ENCODE data around the gene FAM234B. TPM values are rescaled to one million over a fixed set of nuclear protein-coding genes. Genes with fewer than 3 reads are reported as not detected.
"Not testable (repeated sequence)": the region's sequence is repeated elsewhere in the genome, so short reads cannot be mapped to it uniquely, and the experiment has no call there.

Gene FAM234B
- polyA plus RNA-seq, 1 donor from 2014 or later, result 20.5 TPM

DNA sequence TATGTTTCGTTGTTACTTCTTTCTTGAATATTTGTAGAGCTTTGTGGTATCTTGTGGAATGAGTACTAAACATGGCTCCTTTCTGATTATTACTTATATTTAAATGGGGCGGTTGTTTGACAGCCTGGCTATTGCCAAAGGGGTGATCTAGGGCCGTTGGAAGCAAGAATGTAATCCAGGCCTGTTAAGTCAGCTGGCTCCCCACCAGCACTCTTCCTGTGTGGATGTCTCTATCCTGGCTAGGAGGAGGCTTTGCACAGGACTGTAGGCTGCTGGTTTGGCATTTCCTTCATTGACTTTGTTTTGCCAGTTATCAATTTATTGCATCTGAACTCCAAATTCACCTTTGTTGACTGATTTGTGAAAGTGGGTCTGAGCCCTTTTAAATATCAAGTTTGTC lies 5.6 kb downstream of the FAM234B start:
- no peak overlapping the region for H2AFZ ChIP-seq (ENCODE audit: low read depth, low read length)
- no peaks in the 10 kb centered on the region for H3K27me3 ChIP-seq (ENCODE audit: insufficient read depth, low read depth, low read length)
- H3K9me3 ChIP-seq (ENCODE audit: low read length), result no peaks in the 10 kb centered on the region
- H3K4me2 ChIP-seq (ENCODE audit: low read length), result no peak overlapping the region
- TF ChIP-seq EP300 (conservative IDR thresholded peaks at IDR 0.05; ENCODE audit: poor library complexity, severe bottlenecking) (no peak), SMC3 (conservative IDR thresholded peaks at IDR 0.05; ENCODE audit: poor library complexity) (no peak), RAD21 (conservative IDR thresholded peaks at IDR 0.05) (no peak), POLR2AphosphoS5 (IDR thresholded peaks at IDR 0.05) (no peak), MXI1 (conservative IDR thresholded peaks at IDR 0.05; ENCODE audit: poor library complexity, severe bottlenecking) (no peak), EZH2 (IDR thresholded peaks at IDR 0.05; ENCODE audit: borderline replicate concordance, insufficient read depth, low read length, poor library complexity, severe bottlenecking) (no peak), TAF1 (IDR thresholded peaks at IDR 0.05; ENCODE audit: low read depth) (no peak)
- TF ChIP-seq, protein P1, sequence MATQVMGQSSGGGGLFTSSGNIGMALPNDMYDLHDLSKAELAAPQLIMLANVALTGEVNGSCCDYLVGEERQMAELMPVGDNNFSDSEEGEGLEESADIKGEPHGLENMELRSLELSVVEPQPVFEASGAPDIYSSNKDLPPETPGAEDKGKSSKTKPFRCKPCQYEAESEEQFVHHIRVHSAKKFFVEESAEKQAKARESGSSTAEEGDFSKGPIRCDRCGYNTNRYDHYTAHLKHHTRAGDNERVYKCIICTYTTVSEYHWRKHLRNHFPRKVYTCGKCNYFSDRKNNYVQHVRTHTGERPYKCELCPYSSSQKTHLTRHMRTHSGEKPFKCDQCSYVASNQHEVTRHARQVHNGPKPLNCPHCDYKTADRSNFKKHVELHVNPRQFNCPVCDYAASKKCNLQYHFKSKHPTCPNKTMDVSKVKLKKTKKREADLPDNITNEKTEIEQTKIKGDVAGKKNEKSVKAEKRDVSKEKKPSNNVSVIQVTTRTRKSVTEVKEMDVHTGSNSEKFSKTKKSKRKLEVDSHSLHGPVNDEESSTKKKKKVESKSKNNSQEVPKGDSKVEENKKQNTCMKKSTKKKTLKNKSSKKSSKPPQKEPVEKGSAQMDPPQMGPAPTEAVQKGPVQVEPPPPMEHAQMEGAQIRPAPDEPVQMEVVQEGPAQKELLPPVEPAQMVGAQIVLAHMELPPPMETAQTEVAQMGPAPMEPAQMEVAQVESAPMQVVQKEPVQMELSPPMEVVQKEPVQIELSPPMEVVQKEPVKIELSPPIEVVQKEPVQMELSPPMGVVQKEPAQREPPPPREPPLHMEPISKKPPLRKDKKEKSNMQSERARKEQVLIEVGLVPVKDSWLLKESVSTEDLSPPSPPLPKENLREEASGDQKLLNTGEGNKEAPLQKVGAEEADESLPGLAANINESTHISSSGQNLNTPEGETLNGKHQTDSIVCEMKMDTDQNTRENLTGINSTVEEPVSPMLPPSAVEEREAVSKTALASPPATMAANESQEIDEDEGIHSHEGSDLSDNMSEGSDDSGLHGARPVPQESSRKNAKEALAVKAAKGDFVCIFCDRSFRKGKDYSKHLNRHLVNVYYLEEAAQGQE (IDR thresholded peaks at IDR 0.05; ENCODE audit: borderline replicate concordance), result no peak
- TF ChIP-seq, protein P2, sequence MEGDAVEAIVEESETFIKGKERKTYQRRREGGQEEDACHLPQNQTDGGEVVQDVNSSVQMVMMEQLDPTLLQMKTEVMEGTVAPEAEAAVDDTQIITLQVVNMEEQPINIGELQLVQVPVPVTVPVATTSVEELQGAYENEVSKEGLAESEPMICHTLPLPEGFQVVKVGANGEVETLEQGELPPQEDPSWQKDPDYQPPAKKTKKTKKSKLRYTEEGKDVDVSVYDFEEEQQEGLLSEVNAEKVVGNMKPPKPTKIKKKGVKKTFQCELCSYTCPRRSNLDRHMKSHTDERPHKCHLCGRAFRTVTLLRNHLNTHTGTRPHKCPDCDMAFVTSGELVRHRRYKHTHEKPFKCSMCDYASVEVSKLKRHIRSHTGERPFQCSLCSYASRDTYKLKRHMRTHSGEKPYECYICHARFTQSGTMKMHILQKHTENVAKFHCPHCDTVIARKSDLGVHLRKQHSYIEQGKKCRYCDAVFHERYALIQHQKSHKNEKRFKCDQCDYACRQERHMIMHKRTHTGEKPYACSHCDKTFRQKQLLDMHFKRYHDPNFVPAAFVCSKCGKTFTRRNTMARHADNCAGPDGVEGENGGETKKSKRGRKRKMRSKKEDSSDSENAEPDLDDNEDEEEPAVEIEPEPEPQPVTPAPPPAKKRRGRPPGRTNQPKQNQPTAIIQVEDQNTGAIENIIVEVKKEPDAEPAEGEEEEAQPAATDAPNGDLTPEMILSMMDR (IDR thresholded peaks at IDR 0.05; ENCODE audit: poor library complexity, severe bottlenecking), result no peak
- no peak overlapping the region for H3K4me3 ChIP-seq (ENCODE audit: low read length)
- no peaks in the 10 kb centered on the region for H3K36me3 ChIP-seq (ENCODE audit: insufficient read depth, low read length)
- no peak overlapping the region for H3K9ac ChIP-seq (ENCODE audit: low read length)
- no peak overlapping the region for H3K27ac ChIP-seq (ENCODE audit: low read length)
- H4K20me1 ChIP-seq (ENCODE audit: insufficient read depth), result no peaks in the 10 kb centered on the region
- H3F3A ChIP-seq (ENCODE audit: insufficient read depth, low read length, poor library complexity, severe bottlenecking), result no peaks in the 10 kb centered on the region
- H3K9me2 ChIP-seq (ENCODE audit: insufficient read depth, low read length), result no peaks in the 10 kb centered on the region
- H3K79me2 ChIP-seq (replicated peaks; ENCODE audit: insufficient read depth, low read length), result peaks cover 6% of the 10 kb centered on the region

DNA sequence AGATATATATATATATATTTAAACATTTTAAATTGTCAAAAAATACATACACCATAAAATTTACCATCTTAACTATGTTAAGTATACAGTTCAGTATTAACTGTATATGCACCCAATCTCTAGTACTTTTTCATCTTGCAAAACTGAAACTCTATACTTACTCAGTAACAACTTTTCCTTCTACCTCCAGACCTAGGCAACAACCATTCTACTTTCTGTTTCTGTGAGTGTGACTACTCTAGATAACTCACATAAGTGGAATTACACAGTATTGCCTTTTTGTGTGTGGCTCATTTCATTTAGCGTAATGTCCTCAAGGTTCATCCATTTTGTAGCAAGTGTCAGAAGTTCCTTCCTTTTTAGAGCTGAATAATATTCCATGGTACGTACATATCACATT lies 8.2 kb downstream of the FAM234B start:
- H3K4me2 ChIP-seq (ENCODE audit: low read length), result no peak overlapping the region
- H3K27ac ChIP-seq (ENCODE audit: low read length), result no peak overlapping the region
- no peaks in the 10 kb centered on the region for H3F3A ChIP-seq (ENCODE audit: insufficient read depth, low read length, poor library complexity, severe bottlenecking)
- H2AFZ ChIP-seq (ENCODE audit: low read depth, low read length), result no peak overlapping the region
- no peak overlapping the region for H3K9ac ChIP-seq (ENCODE audit: low read length)
- no peak overlapping the region for H3K4me3 ChIP-seq (ENCODE audit: low read length)
- H3K9me3 ChIP-seq (ENCODE audit: low read length), result no peaks in the 10 kb centered on the region
- no peaks in the 10 kb centered on the region for H3K9me2 ChIP-seq (ENCODE audit: insufficient read depth, low read length)
- H3K36me3 ChIP-seq (ENCODE audit: insufficient read depth, low read length), result no peaks in the 10 kb centered on the region
- TF ChIP-seq POLR2AphosphoS5 (IDR thresholded peaks at IDR 0.05), result no peak
- no peak for TF ChIP-seq MXI1 (conservative IDR thresholded peaks at IDR 0.05; ENCODE audit: poor library complexity, severe bottlenecking)
- TF ChIP-seq, protein P2 (IDR thresholded peaks at IDR 0.05; ENCODE audit: poor library complexity, severe bottlenecking), result no peak
- TF ChIP-seq EZH2 (IDR thresholded peaks at IDR 0.05; ENCODE audit: borderline replicate concordance, insufficient read depth, low read length, poor library complexity, severe bottlenecking), result no peak
- TF ChIP-seq, protein P1 (IDR thresholded peaks at IDR 0.05; ENCODE audit: borderline replicate concordance), result no peak
- TF ChIP-seq TAF1 (IDR thresholded peaks at IDR 0.05; ENCODE audit: low read depth), result no peak
- no peak for TF ChIP-seq RAD21 (conservative IDR thresholded peaks at IDR 0.05)
- no peak for TF ChIP-seq EP300 (conservative IDR thresholded peaks at IDR 0.05; ENCODE audit: poor library complexity, severe bottlenecking)
- no peak for TF ChIP-seq SMC3 (conservative IDR thresholded peaks at IDR 0.05; ENCODE audit: poor library complexity)
- H4K20me1 ChIP-seq (ENCODE audit: insufficient read depth), result no peaks in the 10 kb centered on the region
- no peaks in the 10 kb centered on the region for H3K79me2 ChIP-seq (replicated peaks; ENCODE audit: insufficient read depth, low read length)
- H3K27me3 ChIP-seq (ENCODE audit: insufficient read depth, low read depth, low read length), result no peaks in the 10 kb centered on the region

DNA sequence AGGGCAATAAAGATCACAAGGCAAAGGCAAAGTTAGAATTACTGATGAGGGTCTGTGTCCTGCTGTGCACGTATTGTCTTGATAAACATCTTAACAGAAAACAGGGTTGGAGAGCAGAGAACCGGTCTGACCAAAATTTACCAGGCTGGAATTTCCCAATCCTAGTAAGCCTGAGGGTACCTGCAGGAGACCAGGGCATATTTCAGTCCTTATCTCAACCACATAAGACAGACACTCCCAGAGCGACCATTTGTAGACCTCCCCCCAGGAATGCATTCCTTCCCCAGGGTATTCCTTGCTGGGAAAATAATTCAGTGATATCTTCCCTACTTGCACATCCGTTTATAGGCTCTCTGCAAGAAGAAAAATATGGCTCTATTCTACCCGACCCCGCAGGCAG lies 9.4 kb downstream of the FAM234B start:
- H3K27ac ChIP-seq (ENCODE audit: low read length); H2AFZ ChIP-seq (ENCODE audit: low read depth, low read length); H3K27me3 ChIP-seq (ENCODE audit: insufficient read depth, low read depth, low read length); H4K20me1 ChIP-seq (ENCODE audit: insufficient read depth); H3K4me2 ChIP-seq (ENCODE audit: low read length); H3K9ac ChIP-seq (ENCODE audit: low read length); H3K79me2 ChIP-seq (replicated peaks; ENCODE audit: insufficient read depth, low read length); H3K9me3 ChIP-seq (ENCODE audit: low read length); H3K36me3 ChIP-seq (ENCODE audit: insufficient read depth, low read length); H3K4me3 ChIP-seq (ENCODE audit: low read length); H3F3A ChIP-seq (ENCODE audit: insufficient read depth, low read length, poor library complexity, severe bottlenecking); H3K9me2 ChIP-seq (ENCODE audit: insufficient read depth, low read length): not testable (repeated sequence)
